ENCODE results near the gene SCGB2B2. TPM values are rescaled to one million over a fixed set of nuclear protein-coding genes. Genes with fewer than 3 reads are reported as not detected.

Gene SCGB2B2, protein sequence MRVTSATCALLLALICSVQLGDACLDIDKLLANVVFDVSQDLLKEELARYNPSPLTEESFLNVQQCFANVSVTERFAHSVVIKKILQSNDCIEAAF
- 0.16 and 0.21 TPM in 2 replicates for polyA plus RNA-seq (2011; rRNA removed)
- 0.10 and 0.16 TPM in 2 replicates for polyA plus RNA-seq (2012; cell fraction: cytosol; rRNA removed)
- 0.20 and 0.24 TPM in 2 replicates for polyA plus RNA-seq (2012; cell fraction: nucleus; rRNA removed)
- polyA plus RNA-seq (2017; fragmentation: RNase III; extraction: RNeasy Plus Mini Kit Qiagen cat#74134 plus additional on column Dnase treatment), result 0.07 to 0.26 TPM (median 0.08 TPM) in 3 replicates
- 0.24 and 0.29 TPM in 2 replicates for polyA minus RNA-seq (2011; rRNA and poly(A)+ RNA removed)

DNA sequence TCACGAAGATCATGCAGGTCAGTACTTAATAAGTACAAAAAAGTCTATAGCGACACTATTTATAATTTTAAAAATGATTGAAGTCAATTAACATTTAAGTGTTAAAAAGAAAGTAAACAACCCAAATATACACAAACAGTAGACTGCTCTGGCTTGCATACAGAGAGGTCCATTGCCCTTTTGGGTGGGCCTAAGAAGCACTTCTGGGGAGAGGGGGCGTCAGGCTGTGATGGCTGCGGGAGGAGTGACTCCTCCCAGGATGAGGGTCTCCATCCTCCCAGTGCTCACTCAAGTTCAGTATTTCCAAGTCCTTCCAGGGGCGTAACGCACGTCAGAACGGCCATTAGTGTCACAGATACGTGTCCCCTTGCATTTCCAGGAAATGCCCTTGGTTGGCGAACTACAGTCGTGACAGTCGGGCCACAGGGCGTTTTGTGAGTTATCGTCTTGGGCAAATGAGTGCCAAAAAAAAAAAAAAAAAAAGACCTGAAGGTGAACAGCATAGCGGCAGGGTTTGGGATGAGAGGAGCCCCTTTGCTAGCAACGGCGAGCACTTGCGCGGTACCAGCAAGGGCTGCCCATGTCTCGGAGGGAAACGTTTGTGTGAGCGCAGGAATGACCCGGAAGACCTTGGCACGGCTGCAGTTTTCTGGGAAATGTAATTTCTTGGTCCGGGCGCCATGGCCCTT is at the start of gene SCGB2B2:
Gene SCGB2B2 (minus strand): TSS at position 463 of the 689 bp plus-strand sequence. CDS start 82,596 bp downstream, outside the sequence.
- Histone ChIP-seq H3K9me3 (peaks cover 87% of the 10 kb centered on the region), H3K4me1 (no peaks in the 10 kb centered on the region), H3K4me3 (peak within 1 kb of the TSS; percentile 67), H3K27ac (peak within 1 kb of the TSS; percentile 82 to 90), H3K4me2 (peak within 1 kb of the TSS; percentile 60)
- ATAC-seq (peak; percentile 86 to 88), DNase-seq (ENCODE audit: low read depth in 1 of 2, low spot score in 1 of 2) (peak in 1 of 2 experiments; percentile 90), FAIRE-seq (no peak)
- WGBS (ENCODE audit: missing lambda C conversion rate), result 9% methylated on average over 26 of the region's 26 CpGs
- TF ChIP-seq JUN (IDR thresholded peaks at IDR 0.05) (peak; percentile 89; a peak in 4 of 5 replicates), NR3C1 (IDR thresholded peaks at IDR 0.05) (no peak), POLR2A (IDR thresholded peaks at IDR 0.05; ENCODE audit: low read length) (no peak), FOXS1 (CRISPR knock-in tag; IDR thresholded peaks at IDR 0.05) (0 out of 2 replicates have a peak, but pooled peaks have one; percentile 22), GATA3 (IDR thresholded peaks at IDR 0.05; ENCODE audit: borderline replicate concordance) (peak; percentile 49; the same call in 1 of the 2 replicates), ZC3H11A (IDR thresholded peaks at IDR 0.05) (peak; percentile 4; the same call in 1 of the 2 replicates), RFX5 (IDR thresholded peaks at IDR 0.05) (peak; percentile 71; the same call in 1 of the 2 replicates), HDAC2 (IDR thresholded peaks at IDR 0.05) (no peak), MAFK (IDR thresholded peaks at IDR 0.05; ENCODE audit: partially characterized antibody) (no peak), EHF (CRISPR knock-in tag; IDR thresholded peaks at IDR 0.05) (peak; percentile 92), CBX2 (IDR thresholded peaks at IDR 0.05; ENCODE audit: borderline replicate concordance, low read depth) (no peak), RARB (CRISPR knock-in tag; IDR thresholded peaks at IDR 0.05) (no peak), RNF2 (IDR thresholded peaks at IDR 0.05; ENCODE audit: borderline replicate concordance, low read depth) (no peak; the same call in 1 of the 2 replicates), PHF8 (IDR thresholded peaks at IDR 0.05; ENCODE audit: borderline replicate concordance, low read depth) (no peak; the same call in 1 of the 2 replicates), NPAS2 (CRISPR knock-in tag; IDR thresholded peaks at IDR 0.05; ENCODE audit: borderline replicate concordance) (peak; percentile 67; the same call in 1 of the 2 replicates), EHMT2 (IDR thresholded peaks at IDR 0.05; ENCODE audit: low read depth) (peak; percentile 97), HOXB5 (CRISPR knock-in tag; IDR thresholded peaks at IDR 0.05) (peak; percentile 91), CEBPB (IDR thresholded peaks at IDR 0.05) (0 out of 4 replicates have a peak, but pooled peaks of 1 of the 2 experiments have one; percentile 4), HOXB13 (CRISPR knock-in tag; IDR thresholded peaks at IDR 0.05; ENCODE audit: low read depth) (peak; percentile 98), RAD21 (conservative IDR thresholded peaks at IDR 0.05 in 1 of 2, IDR thresholded peaks at IDR 0.05 in 1 of 2) (no peak), ZFP36 (IDR thresholded peaks at IDR 0.05; ENCODE audit: borderline replicate concordance, partially characterized antibody) (peak; percentile 2), MAZ (IDR thresholded peaks at IDR 0.05; ENCODE audit: borderline replicate concordance, low read depth, low read length) (no peak), ZNF302 (CRISPR knock-in tag; IDR thresholded peaks at IDR 0.05) (peak; percentile 93), MYC (IDR thresholded peaks at IDR 0.05; ENCODE audit: borderline replicate concordance, low read length) (no peak), POLR2AphosphoS2 (conservative IDR thresholded peaks at IDR 0.05; ENCODE audit: low read length) (no peak), FOSL2 (IDR thresholded peaks at IDR 0.05) (no peak), FOSL2 (CRISPR knock-in tag; IDR thresholded peaks at IDR 0.05) (no peak)
- TF ChIP-seq, protein P1, sequence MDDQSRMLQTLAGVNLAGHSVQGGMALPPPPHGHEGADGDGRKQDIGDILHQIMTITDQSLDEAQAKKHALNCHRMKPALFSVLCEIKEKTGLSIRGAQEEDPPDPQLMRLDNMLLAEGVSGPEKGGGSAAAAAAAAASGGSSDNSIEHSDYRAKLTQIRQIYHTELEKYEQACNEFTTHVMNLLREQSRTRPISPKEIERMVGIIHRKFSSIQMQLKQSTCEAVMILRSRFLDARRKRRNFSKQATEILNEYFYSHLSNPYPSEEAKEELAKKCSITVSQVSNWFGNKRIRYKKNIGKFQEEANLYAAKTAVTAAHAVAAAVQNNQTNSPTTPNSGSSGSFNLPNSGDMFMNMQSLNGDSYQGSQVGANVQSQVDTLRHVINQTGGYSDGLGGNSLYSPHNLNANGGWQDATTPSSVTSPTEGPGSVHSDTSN (IDR thresholded peaks at IDR 0.05), result 0 out of 2 replicates have a peak, but pooled peaks have one; percentile 65
- TF ChIP-seq, protein P2, sequence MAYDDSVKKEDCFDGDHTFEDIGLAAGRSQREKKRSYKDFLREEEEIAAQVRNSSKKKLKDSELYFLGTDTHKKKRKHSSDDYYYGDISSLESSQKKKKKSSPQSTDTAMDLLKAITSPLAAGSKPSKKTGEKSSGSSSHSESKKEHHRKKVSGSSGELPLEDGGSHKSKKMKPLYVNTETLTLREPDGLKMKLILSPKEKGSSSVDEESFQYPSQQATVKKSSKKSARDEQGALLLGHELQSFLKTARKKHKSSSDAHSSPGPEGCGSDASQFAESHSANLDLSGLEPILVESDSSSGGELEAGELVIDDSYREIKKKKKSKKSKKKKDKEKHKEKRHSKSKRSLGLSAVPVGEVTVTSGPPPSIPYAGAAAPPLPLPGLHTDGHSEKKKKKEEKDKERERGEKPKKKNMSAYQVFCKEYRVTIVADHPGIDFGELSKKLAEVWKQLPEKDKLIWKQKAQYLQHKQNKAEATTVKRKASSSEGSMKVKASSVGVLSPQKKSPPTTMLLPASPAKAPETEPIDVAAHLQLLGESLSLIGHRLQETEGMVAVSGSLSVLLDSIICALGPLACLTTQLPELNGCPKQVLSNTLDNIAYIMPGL (CRISPR knock-in tag; IDR thresholded peaks at IDR 0.05; ENCODE audit: borderline replicate concordance), result no peak
- POLR2A ChIA-PET, result interaction anchor here (0.7 to 1.6 kb wide), 8 partner anchors 10 to 505 kb away, joined by 3 to 20 read pairs (median 6); partner anchors contain the start of genes GRAMD1A, WTIP, ZNF181 and ZNF30
- CTCF ChIA-PET, result interaction anchor here (0.7 to 2.1 kb wide), 7 partner anchors 35 to 171 kb away, joined by 3 to 9 read pairs (median 3); no protein-coding TSS in a partner anchor
